Sigmoid colon (tissue), 4 donors: ENCODE results near the gene FAM90A26.
"Not testable (repeated sequence)": the region's sequence is repeated elsewhere in the genome, so short reads cannot be mapped to it uniquely, and the experiment has no call there.

Experiments
- EP300 ChIP-seq, 4 donors: sonication (generic); formaldehyde crosslinking; IDR thresholded peaks; one replicate each; pipeline ENCODE4 v1.6.1; 2017; ENCODE audit warnings: antibody characterized with exemption in 4 of 4
- POLR2A ChIP-seq, 2 donors: fragments of 450-650 bp; IDR thresholded peaks; one replicate each; pipeline ENCODE4 v1.6.1; 2016; ENCODE audit warnings: antibody characterized with exemption in 2 of 2, mild to moderate bottlenecking in 2 of 2, moderate library complexity in 2 of 2
- POLR2AphosphoS5 ChIP-seq, 4 donors: sonication (generic); formaldehyde crosslinking; IDR thresholded peaks; one replicate each; pipeline ENCODE4 v1.6.1; 2017; ENCODE audit warnings: antibody characterized with exemption in 4 of 4
- TF ChIP-seq, protein P1 (sequence below), 4 experiments: fragments of 450-650 bp in 3 of 4; fragments of 200-600 bp in 1 of 4; IDR thresholded peaks; one replicate each; pipeline ENCODE4 v1.5.1; 2016 to 2019; ENCODE audit warnings: antibody characterized with exemption in 4 of 4, mild to moderate bottlenecking in 3 of 4, moderate library complexity in 2 of 4

DNA sequence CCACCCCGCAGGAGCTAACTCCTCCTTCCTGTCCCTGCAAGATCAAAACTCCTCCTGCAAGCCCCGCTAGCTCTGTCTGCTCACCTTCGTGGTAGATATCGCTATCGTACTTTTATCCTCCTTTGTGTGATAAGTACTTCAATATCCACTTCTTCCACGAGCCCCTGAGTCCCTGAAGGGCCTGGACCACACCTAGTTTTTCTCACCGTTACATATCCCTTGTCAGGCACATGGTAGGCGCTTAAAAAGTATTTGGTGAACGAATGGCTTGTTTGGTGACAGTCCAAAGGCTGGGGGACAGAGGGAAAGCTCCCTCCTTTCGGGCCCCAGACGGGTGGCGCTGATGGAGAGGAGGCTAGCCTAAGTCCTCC, 18.4 kb upstream of the FAM90A26 start:
- TF ChIP-seq EP300, POLR2A, POLR2AphosphoS5 (IDR thresholded peaks at IDR 0.05): not testable (repeated sequence)
- TF ChIP-seq, protein P1, sequence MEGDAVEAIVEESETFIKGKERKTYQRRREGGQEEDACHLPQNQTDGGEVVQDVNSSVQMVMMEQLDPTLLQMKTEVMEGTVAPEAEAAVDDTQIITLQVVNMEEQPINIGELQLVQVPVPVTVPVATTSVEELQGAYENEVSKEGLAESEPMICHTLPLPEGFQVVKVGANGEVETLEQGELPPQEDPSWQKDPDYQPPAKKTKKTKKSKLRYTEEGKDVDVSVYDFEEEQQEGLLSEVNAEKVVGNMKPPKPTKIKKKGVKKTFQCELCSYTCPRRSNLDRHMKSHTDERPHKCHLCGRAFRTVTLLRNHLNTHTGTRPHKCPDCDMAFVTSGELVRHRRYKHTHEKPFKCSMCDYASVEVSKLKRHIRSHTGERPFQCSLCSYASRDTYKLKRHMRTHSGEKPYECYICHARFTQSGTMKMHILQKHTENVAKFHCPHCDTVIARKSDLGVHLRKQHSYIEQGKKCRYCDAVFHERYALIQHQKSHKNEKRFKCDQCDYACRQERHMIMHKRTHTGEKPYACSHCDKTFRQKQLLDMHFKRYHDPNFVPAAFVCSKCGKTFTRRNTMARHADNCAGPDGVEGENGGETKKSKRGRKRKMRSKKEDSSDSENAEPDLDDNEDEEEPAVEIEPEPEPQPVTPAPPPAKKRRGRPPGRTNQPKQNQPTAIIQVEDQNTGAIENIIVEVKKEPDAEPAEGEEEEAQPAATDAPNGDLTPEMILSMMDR (IDR thresholded peaks at IDR 0.05): not testable (repeated sequence)
